DMS 273 (cell line): Measurements from ENCODE around the gene MANEA.

Experiments used
- DNase-seq: peaks from one replicate; lab custom pipeline; 2025; ENCODE audit not compliant: unreplicated experiment; lab: John Stamatoyannopoulos, UW

MANEA gene

DNA sequence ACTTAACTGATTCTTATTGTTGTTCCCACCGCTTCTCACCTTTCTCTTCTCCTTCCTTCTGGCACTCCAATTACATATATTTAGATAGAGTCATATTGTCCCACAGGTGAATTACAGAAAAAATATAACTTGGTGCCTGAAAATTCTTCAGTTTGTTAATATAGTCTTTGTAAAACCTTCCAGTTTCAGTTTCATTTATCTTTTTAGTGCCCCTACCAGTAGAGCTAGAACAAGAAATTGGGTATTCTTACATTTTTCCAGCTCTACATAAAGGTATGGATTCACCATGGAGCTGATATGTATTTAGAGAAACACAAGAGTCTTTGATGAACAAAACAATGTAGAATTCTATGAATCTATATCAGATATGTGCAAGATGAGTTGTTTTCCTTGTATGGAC lies 10.7 kb downstream of the MANEA start:
- DNase-seq: no peak

DNA sequence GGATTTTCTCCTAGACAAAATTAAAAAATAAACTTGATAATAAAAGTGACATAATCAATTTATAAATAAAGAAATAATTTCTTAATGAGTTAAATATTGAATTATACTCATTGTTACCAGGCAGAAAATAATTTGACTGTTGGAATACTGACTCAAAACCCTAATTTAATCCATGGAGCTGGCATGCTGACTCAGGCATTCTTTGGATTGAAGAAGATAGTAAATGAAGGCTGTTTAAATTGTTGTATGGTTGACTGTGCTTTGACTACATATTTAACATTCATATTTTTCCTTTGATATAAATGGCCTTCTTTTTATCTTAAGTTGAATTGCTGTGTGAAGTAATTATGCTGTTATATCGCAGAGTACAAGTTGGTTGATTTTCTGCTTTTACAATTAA lies 11.7 kb downstream of the MANEA start:
- no peak for DNase-seq

- DNase-seq: no peak
Observed at GRCh38 chr6:95589826-95590570, 12.7 kb downstream of the MANEA start.

- DNase-seq: no peak
Observed at GRCh38 chr6:95593025-95593424, 15.7 kb downstream of the MANEA start.

GRCh38 chr6:95596021-95596420 lies 18.7 kb downstream of the MANEA start:
- no peak for DNase-seq

DNA sequence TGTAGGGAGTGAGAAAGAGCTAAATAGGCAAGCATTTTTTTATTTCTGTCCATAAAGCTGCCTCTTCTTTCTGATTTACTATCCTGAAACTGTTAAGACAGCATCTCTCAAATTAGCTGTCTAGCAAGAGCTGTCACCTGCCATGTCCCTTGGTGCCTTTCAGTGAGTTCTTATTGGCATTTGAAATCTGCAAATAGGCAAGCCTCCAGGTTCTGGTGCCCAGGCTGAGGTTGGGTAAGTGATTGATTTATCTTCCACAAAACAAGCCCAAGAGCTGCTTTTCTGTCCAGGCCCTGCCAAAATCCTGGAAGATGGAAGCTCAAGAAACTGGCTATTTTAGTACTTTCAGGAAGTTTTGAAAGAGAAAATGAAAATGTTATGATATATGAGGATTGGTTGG lies 22.4 kb downstream of the MANEA start:
- no peak for DNase-seq

DNA sequence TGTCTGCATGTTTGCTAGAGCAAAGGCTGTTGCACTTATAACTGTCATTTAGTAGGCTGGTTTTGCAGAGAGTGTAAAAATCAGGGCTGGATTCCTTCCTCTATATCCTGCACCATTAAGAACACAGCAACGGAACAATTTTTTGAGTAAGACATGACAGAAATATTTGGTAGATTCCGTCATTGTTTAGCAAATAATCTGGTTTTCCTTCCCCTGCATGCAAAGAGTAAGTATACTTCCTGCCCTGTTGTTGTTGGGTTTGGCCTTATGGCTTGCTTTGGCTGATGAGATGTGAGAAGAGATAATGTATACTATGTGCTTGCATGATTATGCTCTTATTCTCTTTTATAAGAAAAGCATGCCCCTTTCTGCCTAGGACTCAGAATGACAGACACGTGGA lies 23.8 kb downstream of the MANEA start:
- DNase-seq: no peak

DNA sequence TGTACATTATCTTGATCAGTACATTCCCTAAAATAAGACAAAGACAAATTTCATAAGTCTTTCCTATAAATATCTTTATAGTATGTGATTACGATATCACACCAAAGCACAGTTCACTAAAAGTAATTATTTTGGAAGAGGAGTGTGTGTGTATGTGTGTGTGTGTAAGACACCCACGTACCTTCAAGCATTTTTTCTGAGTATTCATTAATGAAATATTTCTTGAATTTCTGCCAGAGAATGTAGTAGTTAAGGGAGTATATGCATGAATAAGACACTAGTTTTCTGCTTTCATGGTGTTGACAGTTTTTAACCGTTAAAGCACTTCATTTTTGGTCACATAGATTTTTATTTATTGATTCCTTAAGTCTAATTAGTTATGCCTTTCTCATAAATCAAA lies 36.8 kb downstream of the MANEA start:
- no peak for DNase-seq

DNA sequence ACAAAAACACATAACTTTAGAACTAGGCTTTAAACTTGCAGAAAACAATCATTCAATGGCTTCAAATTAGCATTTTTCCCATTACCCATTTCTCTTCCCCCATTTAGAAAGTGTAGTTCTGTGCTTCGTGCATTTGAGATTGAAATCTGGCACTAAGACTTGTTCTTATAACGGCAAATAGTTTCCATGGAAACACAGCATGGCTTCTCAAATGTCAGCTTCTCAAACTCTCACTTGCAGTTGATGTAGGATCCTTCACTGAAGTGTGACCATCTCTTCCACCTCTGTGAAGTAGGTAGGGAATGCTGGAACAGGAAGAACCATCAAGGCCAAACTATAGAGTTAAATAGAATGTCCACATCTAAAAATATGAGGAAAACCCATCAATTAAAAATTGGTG lies 52.2 kb downstream of the MANEA start:
- DNase-seq: peak; percentile 70

DNA sequence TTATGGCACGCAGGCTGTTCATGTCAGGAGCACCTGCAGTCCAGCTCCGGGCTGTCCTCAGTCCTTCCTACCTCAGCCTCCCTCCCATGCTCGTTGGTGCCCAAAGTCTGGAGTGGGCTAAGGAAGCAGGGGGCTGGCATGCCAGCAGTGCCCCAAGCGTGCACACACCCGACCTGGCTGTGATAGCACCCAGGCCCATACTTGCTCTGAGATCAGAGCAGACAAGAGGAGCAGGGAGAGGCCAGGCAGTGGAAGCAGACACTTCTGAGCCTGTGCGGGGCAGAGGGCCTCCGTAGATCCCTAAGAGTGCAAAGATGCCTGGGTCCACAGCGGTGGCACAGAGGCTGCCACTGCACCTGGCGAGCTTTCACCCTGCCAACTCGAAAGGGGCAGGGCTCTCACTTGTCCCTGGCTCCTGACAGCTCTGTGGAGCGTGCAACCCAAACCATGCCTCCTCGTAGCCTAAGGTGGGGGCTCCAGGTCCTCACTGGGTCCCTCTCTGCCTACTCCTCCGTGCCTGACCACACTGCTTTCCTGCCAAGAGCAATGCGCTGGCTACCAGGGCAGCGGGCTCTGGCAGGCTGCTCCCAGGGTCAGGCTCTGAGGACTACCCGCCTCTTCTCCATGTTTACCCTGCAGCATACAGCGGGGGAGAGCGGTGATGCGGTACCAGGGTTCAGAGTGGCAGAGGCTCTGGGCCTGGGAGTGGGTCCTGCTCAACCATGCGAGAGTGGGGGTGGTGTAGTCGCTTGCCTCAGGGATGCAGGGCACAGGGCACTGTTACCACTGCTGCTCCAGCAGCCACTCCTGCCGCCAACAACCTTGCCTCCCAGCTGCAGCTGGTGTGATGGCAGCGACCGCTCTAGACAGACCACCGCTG lies 59.5 kb downstream of the MANEA start:
- DNase-seq: no peak

- DNase-seq: peak; percentile 31
Observed at GRCh38 chr6:95648636-95649035, 71.3 kb downstream of the MANEA start.

DNA sequence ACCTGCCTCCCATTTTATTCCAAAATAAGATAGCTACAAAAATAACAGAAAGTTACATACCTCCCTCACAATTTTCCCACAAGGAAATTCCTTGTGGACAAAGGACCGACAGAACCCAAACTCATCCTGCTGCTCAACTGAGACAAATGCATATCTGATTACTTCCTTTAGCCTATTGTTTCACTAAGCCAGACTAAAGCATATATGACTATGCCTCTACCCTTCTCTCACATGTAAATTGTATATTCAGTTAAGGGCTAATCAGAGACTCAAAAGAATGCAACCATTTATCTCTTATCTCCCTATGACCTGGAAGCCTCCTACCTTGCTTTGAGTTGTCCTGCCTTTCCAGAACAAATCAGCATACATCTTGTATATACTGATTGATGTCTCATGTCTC lies 72.1 kb downstream of the MANEA start:
- no peak for DNase-seq

GRCh38 chr6:95654176-95654575 lies 76.8 kb downstream of the MANEA start:
- no peak for DNase-seq

GRCh38 chr6:95658886-95659285 lies 81.6 kb downstream of the MANEA start:
- DNase-seq: peak; percentile 50
